HL-60 (cell line): ENCODE data around the gene MAGEB3.

Source experiments
- CTCF ChIP-seq: IDR thresholded peaks from one replicate; pipeline ENCODE4 v1.5.1; 2011; ENCODE audit warnings: low read length, control low read depth, inconsistent platforms; ENCODE audit not compliant: insufficient read depth
- GABPA ChIP-seq: IDR thresholded peaks from 2 replicates; pipeline ENCODE4 v1.6.1; 2012; ENCODE audit warnings: low read depth
- POLR2AphosphoS5 ChIP-seq: IDR thresholded peaks from 2 replicates; pipeline ENCODE4 v1.6.1; 2012; ENCODE audit warnings: low read depth
- REST ChIP-seq: IDR thresholded peaks from 2 replicates; pipeline ENCODE4 v1.6.1; 2012; ENCODE audit warnings: low read depth; ENCODE audit not compliant: insufficient replicate concordance
- SPI1 ChIP-seq: IDR thresholded peaks from 2 replicates; pipeline ENCODE4 v1.6.1; 2012; ENCODE audit warnings: low read depth, mild to moderate bottlenecking, borderline replicate concordance

GRCh38 chrX:30196322-30196721 is 34.1 kb upstream of the MAGEB3 start:
- no peak for TF ChIP-seq CTCF
- no peak for TF ChIP-seq REST
- TF ChIP-seq POLR2AphosphoS5: no peak
- TF ChIP-seq SPI1: no peak
- TF ChIP-seq GABPA: no peak
